HepG2 (cell line): ENCODE measurements around the gene OPN1SW. TPM values are rescaled to one million over a fixed set of nuclear protein-coding genes. Genes with fewer than 3 reads are reported as not detected.

Experiments used
- ATAC-seq: fragments of 200-7000 bp; cut with Tn5 transposase; 3 replicates; pipeline ENCODE4 v1.9.1; 2020; ENCODE audit warnings: mild to moderate bottlenecking, moderate library complexity
- BruUV-seq: library from RNA; stranded (reverse); fragments of 400-500 nt; replicated peaks from 2 replicates; lab custom pipeline; 2021; lab: Mats Ljungman, UMichigan
- CTCF ChIA-PET: fragments of 300-600 bp; formaldehyde crosslinking; extraction: SDS; loops from one replicate; lab custom pipeline; 2021; ENCODE audit warnings: low total read pairs, inconsistent platforms, low intra/inter-chr PET ratio; lab: Yijun Ruan, JAX
- POLR2A ChIA-PET: fragments of 350-600 bp; sonication (Branson Sonifier 250); formaldehyde crosslinking; loops from one replicate; lab custom pipeline; 2020; ENCODE audit warnings: antibody characterized with exemption, inconsistent platforms; lab: Yijun Ruan, JAX
- DNase-seq: peaks from one replicate; pipeline ENCODE4 v3.0.0-alpha.2; 2015; ENCODE audit warnings: low spot score
- FAIRE-seq: peaks from 3 replicates; lab custom pipeline; 2011; peaks lifted over from hg19 to GRCh38; lab: Jason Lieb, UNC
- H2AFZ ChIP-seq: one replicate; pipeline ENCODE4 v1.6.1; 2011; ENCODE audit warnings: low read length, inconsistent platforms
- H3K27ac ChIP-seq: fragments of 300-600 bp; 3 replicates; pipeline ENCODE4 v1.8.0; 2011; ENCODE audit warnings: mixed run types, mild to moderate bottlenecking, mixed read lengths, low read length, inconsistent platforms; ENCODE audit not compliant: insufficient read depth; ENCODE audit errors: extremely low read length
- H3K27me3 ChIP-seq, 2 experiments: fragments of 200-600 bp in 1 of 2; 2 replicates in 1 of 2; 3 replicates in 1 of 2; pipeline versions ENCODE4 v1.6.0 to v1.8.0; 2011; ENCODE audit warnings: low read length in 2 of 2, mild to moderate bottlenecking in 2 of 2, moderate library complexity in 2 of 2, inconsistent platforms in 1 of 2; ENCODE audit not compliant: insufficient read depth in 2 of 2, control insufficient read depth in 1 of 2
- H3K36me3 ChIP-seq, 2 experiments: fragments of 200-600 bp in 1 of 2; replicated peaks in 1 of 2; 2 replicates in 1 of 2; 3 replicates in 1 of 2; pipeline versions ENCODE4 v1.5.1 to v1.8.0; 2011; ENCODE audit warnings: low read length in 2 of 2, inconsistent platforms in 1 of 2; ENCODE audit not compliant: insufficient read depth in 2 of 2, control insufficient read depth in 1 of 2
- H3K4me1 ChIP-seq: 2 replicates; pipeline ENCODE4 v1.5.1; 2012; ENCODE audit warnings: low read length, inconsistent platforms; ENCODE audit not compliant: insufficient read depth
- H3K4me2 ChIP-seq: 2 replicates; pipeline ENCODE4 v1.6.0; 2011; ENCODE audit warnings: low read depth, low read length, inconsistent platforms
- H3K4me3 ChIP-seq, 3 experiments: fragments of 200-600 bp in 1 of 3; sonication (generic), shearing (Covaris generic) in 1 of 3; replicated peaks in 1 of 3; 2 replicates each; pipeline ENCODE4 v1.5.1; 2011 to 2016; ENCODE audit warnings: low read length in 3 of 3, inconsistent platforms in 2 of 3, low read depth in 2 of 3, mild to moderate bottlenecking in 2 of 3, control low read depth in 1 of 3, mixed read lengths in 1 of 3; ENCODE audit not compliant: insufficient read depth in 1 of 3
- H3K79me2 ChIP-seq: one replicate; pipeline ENCODE4 v1.6.1; 2011; ENCODE audit warnings: low read length, inconsistent platforms; ENCODE audit not compliant: insufficient read depth
- H3K9ac ChIP-seq: 2 replicates; pipeline ENCODE4 v1.6.0; 2011; ENCODE audit warnings: mild to moderate bottlenecking, low read depth, low read length, inconsistent platforms; ENCODE audit not compliant: insufficient read depth
- H3K9me3 ChIP-seq: 2 replicates; pipeline ENCODE4 v1.5.1; 2012; ENCODE audit warnings: mild to moderate bottlenecking, low read length
- H4K20me1 ChIP-seq: 2 replicates; pipeline ENCODE4 v1.6.0; 2011; ENCODE audit warnings: inconsistent platforms, mild to moderate bottlenecking, low read length, moderate library complexity; ENCODE audit not compliant: insufficient read depth
- CHCHD3 ChIP-seq: sonication (generic); formaldehyde crosslinking; IDR thresholded peaks from 2 replicates; pipeline ENCODE4 v1.8.0; 2022; ENCODE audit warnings: mild to moderate bottlenecking, missing genetic modification reagents, moderate library complexity
- JARID2 ChIP-seq: sonication (generic); formaldehyde crosslinking; IDR thresholded peaks from 2 replicates; pipeline ENCODE4 v1.8.1; 2023; ENCODE audit warnings: missing genetic modification reagents, inconsistent platforms; ENCODE audit not compliant: insufficient replicate concordance
- SOX6 ChIP-seq, 2 experiments: fragments of 450-650 bp in 1 of 2; sonication (generic) in 1 of 2; formaldehyde crosslinking in 1 of 2; IDR thresholded peaks; 2 replicates each; pipeline versions ENCODE4 v1.4.0 to v1.6.1; 2017 to 2020; ENCODE audit warnings: antibody characterized with exemption in 1 of 2, mild to moderate bottlenecking in 1 of 2, missing genetic modification reagents in 1 of 2
- SYNCRIP ChIP-seq: fragments of 200-400 bp; formaldehyde crosslinking; IDR thresholded peaks from 2 replicates; pipeline ENCODE4 v1.6.1; 2018; ENCODE audit warnings: mild to moderate bottlenecking, low read depth, low read length; ENCODE audit not compliant: insufficient read depth
- ZKSCAN1 ChIP-seq: fragments of 150-350 bp; IDR thresholded peaks from 2 replicates; pipeline ENCODE4 v1.6.1; 2014; ENCODE audit warnings: low read length
- ZNF24 ChIP-seq: fragments of 450-650 bp; IDR thresholded peaks from 2 replicates; pipeline ENCODE4 v1.6.1; 2017; ENCODE audit warnings: antibody characterized with exemption, mild to moderate bottlenecking
- ZNF616 ChIP-seq: sonication (generic); formaldehyde crosslinking; IDR thresholded peaks from 2 replicates; pipeline ENCODE4 v1.5.0; 2020; ENCODE audit warnings: low read depth, mild to moderate bottlenecking, missing genetic modification reagents
- WGBS: methylation state at CpG from one replicate; pipeline ENCODE4 v1.1.6; 2017; ENCODE audit warnings: low lambda C conversion rate; 5-methylcytosine and 5-hydroxymethylcytosine counted together
- in situ Hi-C: cut with HindIII; loops from 2 replicates; pipeline ENCODE4 v1.10.0; 2017; ENCODE audit warnings: low pct_unique_long_range_greater_than_20kb; ENCODE audit not compliant: extremely low pct_ligation_motif_present
- intact Hi-C: fragments of 100-400 bp; cut with micrococcal nuclease; formaldehyde crosslinking; loops from one replicate; pipeline ENCODE4 v1.10.0; 2022; ENCODE audit not compliant: unreplicated experiment
- polyA plus RNA-seq, 8 experiments: library from polyadenylated mRNA; depleted of rRNA in 3 of 8; stranded (reverse) in 7 of 8; unstranded in 1 of 8; fragments of >200 nt; fragmentation: Illumina TruSeq in 4 of 8; extraction: Trizol in 4 of 8; gene quantifications; 2 replicates each; pipeline versions ENCODE4 v1.2.1 to v1.2.3, GENCODE V29; 2011 to 2016; ENCODE audit warnings: low read depth in 4 of 8, missing spikeins in 1 of 8, mixed read lengths in 1 of 8; ENCODE audit not compliant: insufficient read depth in 1 of 8
- total RNA-seq, 5 experiments: library from RNA; depleted of rRNA; stranded (reverse); fragments of >200 nt; fragmentation: Illumina TruSeq; extraction: Trizol; gene quantifications; 2 replicates each; pipeline ENCODE4 v1.2.3, GENCODE V29; 2016; ENCODE audit warnings: low read depth in 1 of 5
- TF ChIP-seq, protein P1 (sequence below): fragments of 450-650 bp; IDR thresholded peaks from 2 replicates; pipeline ENCODE4 v1.6.1; 2016
- TF ChIP-seq, protein P2 (sequence below): sonication (generic); formaldehyde crosslinking; IDR thresholded peaks from 2 replicates; pipeline ENCODE4 v1.5.0; 2020; ENCODE audit warnings: missing genetic modification reagents
- TF ChIP-seq, protein P3 (sequence below): sonication (generic); formaldehyde crosslinking; conservative IDR thresholded peaks from 2 replicates; pipeline ENCODE4 v1.4.0; 2020; ENCODE audit warnings: missing genetic modification reagents

Gene OPN1SW
- total and polyA plus RNA-seq, 2 of the 13 experiments (the other 11 are each of a cell fraction or from before 2014, with no cell fraction given) = not detected

DNA sequence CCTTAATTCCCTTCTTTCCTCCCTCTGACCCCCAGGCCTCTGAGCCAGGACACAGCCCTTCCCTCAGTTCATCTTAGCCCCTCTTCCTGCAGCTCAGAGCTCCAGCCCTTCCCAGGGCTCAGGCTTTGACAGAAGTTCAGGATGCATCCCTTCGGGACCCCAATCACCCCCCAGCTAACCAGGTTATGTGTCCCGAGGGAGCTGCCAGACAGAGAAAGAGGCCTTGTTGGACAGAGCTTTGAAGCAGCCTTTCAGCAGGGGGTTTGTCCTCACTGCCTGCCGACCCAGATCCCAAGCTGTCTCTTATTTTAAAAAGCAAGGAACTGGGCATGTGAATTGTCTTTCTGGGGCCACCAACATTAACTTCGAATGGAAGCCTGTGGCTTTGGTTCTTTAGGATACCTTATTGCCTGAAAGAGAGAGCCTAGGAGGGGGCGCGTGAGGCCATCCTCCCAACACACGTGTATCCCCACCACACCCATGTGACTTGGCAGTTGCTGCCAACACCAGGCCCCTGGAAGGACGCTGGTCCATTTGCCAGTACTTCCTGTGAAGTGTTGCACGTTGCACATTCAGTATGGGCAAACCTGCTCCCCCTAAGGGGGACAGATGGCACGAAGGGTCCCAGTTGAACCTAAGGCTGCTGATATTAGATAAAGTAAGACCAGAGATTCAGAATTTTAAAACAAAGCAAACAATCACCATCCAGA lies 17.0 kb upstream of the OPN1SW start:
- Histone ChIP-seq H3K9me3 (no peaks in the 10 kb centered on the region), H4K20me1 (no peaks in the 10 kb centered on the region), H3K9ac (no peak overlapping the region), H3K4me3 (no peak overlapping the region), H3K4me2 (no peak overlapping the region), H3K27ac (no peak overlapping the region), H3K36me3 (no peaks in the 10 kb centered on the region), H2AFZ (no peak overlapping the region), H3K4me1 (peaks cover 17% of the 10 kb centered on the region), H3K27me3 (peaks cover 7 to 36% of the 10 kb centered on the region in 2 experiments; a peak in 4 of 5 replicates), H3K79me2 (no peaks in the 10 kb centered on the region)
- ATAC-seq (no peak), DNase-seq (no peak), FAIRE-seq (no peak)
- intact Hi-C loops = no loop called here
- CTCF ChIA-PET = no interaction called here
- POLR2A ChIA-PET = no interaction called here
- in situ Hi-C loops = loop anchor here (5.0 kb wide), 1 partner anchor 90 kb away; no protein-coding TSS in a partner anchor
- 42% methylated on average over 9 of the region's 10 CpGs for WGBS
- TF ChIP-seq CHCHD3 (CRISPR knock-in tag) = no peak
- TF ChIP-seq, protein P1, sequence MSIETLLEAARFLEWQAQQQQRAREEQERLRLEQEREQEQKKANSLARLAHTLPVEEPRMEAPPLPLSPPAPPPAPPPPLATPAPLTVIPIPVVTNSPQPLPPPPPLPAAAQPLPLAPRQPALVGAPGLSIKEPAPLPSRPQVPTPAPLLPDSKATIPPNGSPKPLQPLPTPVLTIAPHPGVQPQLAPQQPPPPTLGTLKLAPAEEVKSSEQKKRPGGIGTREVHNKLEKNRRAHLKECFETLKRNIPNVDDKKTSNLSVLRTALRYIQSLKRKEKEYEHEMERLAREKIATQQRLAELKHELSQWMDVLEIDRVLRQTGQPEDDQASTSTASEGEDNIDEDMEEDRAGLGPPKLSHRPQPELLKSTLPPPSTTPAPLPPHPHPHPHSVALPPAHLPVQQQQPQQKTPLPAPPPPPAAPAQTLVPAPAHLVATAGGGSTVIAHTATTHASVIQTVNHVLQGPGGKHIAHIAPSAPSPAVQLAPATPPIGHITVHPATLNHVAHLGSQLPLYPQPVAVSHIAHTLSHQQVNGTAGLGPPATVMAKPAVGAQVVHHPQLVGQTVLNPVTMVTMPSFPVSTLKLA = peak; percentile 97
- TF ChIP-seq, all 625 proteins: peak for 1
- no TSS peak for BruUV-seq

DNA sequence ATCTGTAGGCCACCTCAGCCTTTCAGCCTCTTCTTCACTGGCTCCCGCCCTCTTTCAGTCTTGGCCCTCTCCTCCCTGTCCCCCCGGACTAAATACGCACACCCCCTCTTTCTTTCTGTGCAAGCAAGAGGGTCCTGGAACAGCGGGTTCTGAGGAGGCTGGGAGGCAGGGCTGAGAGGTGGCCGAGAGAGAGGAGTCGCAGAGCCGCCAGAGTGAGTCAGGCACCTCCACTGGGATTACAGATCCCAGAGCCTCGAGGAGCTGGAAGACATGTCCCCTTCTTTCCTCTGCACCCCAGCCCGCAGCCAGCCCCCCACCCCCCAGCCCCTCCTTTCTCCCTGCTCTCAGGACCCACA lies 16.4 kb upstream of the OPN1SW start:
- Histone ChIP-seq H3K4me3 (peak overlapping the region; percentile 59 to 79 (median 65); a peak in 4 of 6 replicates), H3K4me2 (peak overlapping the region; percentile 94), H3K9me3 (no peaks in the 10 kb centered on the region), H3K79me2 (no peaks in the 10 kb centered on the region), H4K20me1 (no peaks in the 10 kb centered on the region), H3K36me3 (no peaks in the 10 kb centered on the region), H2AFZ (no peak overlapping the region), H3K4me1 (peaks cover 17% of the 10 kb centered on the region), H3K9ac (0 out of 2 replicates have a peak overlapping the region, but pooled peaks have one; percentile 22), H3K27me3 (peaks cover 7 to 32% of the 10 kb centered on the region in 2 experiments; a peak in 4 of 5 replicates), H3K27ac (no peak overlapping the region)
- POLR2A ChIA-PET = no interaction called here
- CTCF ChIA-PET = no interaction called here
- FAIRE-seq (no peak), ATAC-seq (peak; percentile 13; the same call in 2 of the 3 replicates), DNase-seq (no peak)
- in situ Hi-C loops = loop anchor here (5.0 kb wide), 1 partner anchor 90 kb away; no protein-coding TSS in a partner anchor
- no TSS peak for BruUV-seq
- 39% methylated on average over 9 of the region's 9 CpGs for WGBS
- intact Hi-C loops = no loop called here
- TF ChIP-seq JARID2 (CRISPR knock-in tag) (no peak), SOX6 (IDR thresholded peaks at IDR 0.05) (no peak), SOX6 (CRISPR knock-in tag; IDR thresholded peaks at IDR 0.05) (no peak), ZKSCAN1 (no peak), SYNCRIP (no peak), ZNF24 (no peak), ZNF616 (CRISPR knock-in tag) (no peak)
- TF ChIP-seq, protein P2, sequence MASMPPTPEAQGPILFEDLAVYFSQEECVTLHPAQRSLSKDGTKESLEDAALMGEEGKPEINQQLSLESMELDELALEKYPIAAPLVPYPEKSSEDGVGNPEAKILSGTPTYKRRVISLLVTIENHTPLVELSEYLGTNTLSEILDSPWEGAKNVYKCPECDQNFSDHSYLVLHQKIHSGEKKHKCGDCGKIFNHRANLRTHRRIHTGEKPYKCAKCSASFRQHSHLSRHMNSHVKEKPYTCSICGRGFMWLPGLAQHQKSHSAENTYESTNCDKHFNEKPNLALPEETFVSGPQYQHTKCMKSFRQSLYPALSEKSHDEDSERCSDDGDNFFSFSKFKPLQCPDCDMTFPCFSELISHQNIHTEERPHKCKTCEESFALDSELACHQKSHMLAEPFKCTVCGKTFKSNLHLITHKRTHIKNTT (CRISPR knock-in tag) = no peak
- TF ChIP-seq, protein P3, sequence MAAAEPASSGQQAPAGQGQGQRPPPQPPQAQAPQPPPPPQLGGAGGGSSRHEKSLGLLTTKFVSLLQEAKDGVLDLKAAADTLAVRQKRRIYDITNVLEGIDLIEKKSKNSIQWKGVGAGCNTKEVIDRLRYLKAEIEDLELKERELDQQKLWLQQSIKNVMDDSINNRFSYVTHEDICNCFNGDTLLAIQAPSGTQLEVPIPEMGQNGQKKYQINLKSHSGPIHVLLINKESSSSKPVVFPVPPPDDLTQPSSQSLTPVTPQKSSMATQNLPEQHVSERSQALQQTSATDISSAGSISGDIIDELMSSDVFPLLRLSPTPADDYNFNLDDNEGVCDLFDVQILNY (CRISPR knock-in tag) = no peak
